GM19452 (cell line): ENCODE data around the gene LRRC8A.
"Not testable (repeated sequence)": the region's sequence is repeated elsewhere in the genome, so short reads cannot be mapped to it uniquely, and the experiment has no call there.

Source experiments
- ATAC-seq: cut with Tn5 transposase; IDR thresholded peaks from one replicate; pipeline ENCODE4 v1.9.1; 2021; ENCODE audit not compliant: unreplicated experiment

Gene LRRC8A

GRCh38 chr9:128947527-128948301 lies 65.8 kb downstream of the LRRC8A start, which contains the start of the genes DOLK and NUP188:
TSS of gene DOLK (minus strand) at chr9:128947603. CDS start at chr9:128947303, 300 bp downstream.
TSS of gene NUP188 (plus strand) at chr9:128947699. CDS start at chr9:128947720, 21 bp downstream.
- peak; percentile 75 for ATAC-seq

DNA sequence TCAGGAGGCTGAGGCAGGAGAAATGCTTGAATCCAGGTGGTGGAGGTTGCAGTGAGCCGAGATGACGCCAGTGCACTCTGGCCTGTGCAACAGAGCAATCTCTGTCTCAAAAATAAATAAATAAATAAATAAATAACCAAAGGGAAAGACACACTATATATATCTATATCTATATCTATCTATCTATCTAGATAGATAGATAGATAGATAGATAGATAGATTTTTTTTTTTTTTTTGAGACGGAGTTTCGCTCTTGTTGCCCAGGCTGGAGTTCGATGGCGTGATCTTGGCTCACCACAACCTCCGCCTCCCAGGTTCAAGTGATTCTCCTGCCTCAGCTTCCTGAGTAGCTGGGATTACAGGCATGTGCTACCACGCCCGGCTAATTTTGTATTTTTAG lies 79.5 kb downstream of the LRRC8A start:
- not testable (repeated sequence) for ATAC-seq
